Ammon's horn (tissue), 1 donor: Measurements from ENCODE around the gene BICD2.
"Not testable (repeated sequence)": the region's sequence is repeated elsewhere in the genome, so short reads cannot be mapped to it uniquely, and the experiment has no call there.

Experiments
- DNase-seq: peaks from one replicate; pipeline ENCODE4 v3.0.0-alpha.2; 2016; ENCODE audit warnings: low spot score

BICD2 gene

GRCh38 chr9:92764381-92764987 is at the start of gene BICD2:
TSS of gene BICD2 (minus strand) at chr9:92764833. CDS start at chr9:92764744, 89 bp downstream.
- no peak for DNase-seq

GRCh38 chr9:92809629-92810326 is 45.1 kb upstream of the BICD2 start:
- not testable (repeated sequence) for DNase-seq

GRCh38 chr9:92808726-92809451 is 44.3 kb upstream of the BICD2 start:
- DNase-seq, result peak; percentile 60

GRCh38 chr9:92807757-92808725 is 43.4 kb upstream of the BICD2 start:
- no peak for DNase-seq

GRCh38 chr9:92807031-92807756 is 42.6 kb upstream of the BICD2 start:
- DNase-seq, result no peak

- no peak for DNase-seq
Observed at GRCh38 chr9:92804727-92805126, 40.1 kb upstream of the BICD2 start.

- no peak for DNase-seq
Observed at GRCh38 chr9:92798358-92798757, 33.7 kb upstream of the BICD2 start.

GRCh38 chr9:92796337-92796804 is 31.7 kb upstream of the BICD2 start:
- DNase-seq, result not testable (repeated sequence)

GRCh38 chr9:92795598-92796336 is 31.1 kb upstream of the BICD2 start:
- no peak for DNase-seq

- no peak for DNase-seq
Observed at GRCh38 chr9:92795000-92795399, 30.4 kb upstream of the BICD2 start.

- DNase-seq, result no peak
Observed at GRCh38 chr9:92794426-92794825, 29.8 kb upstream of the BICD2 start.

GRCh38 chr9:92790542-92791527 is 26.2 kb upstream of the BICD2 start:
- DNase-seq, result peak; percentile 90

- DNase-seq, result no peak
Observed at GRCh38 chr9:92786298-92786697, 21.7 kb upstream of the BICD2 start.

- DNase-seq, result no peak
Observed at GRCh38 chr9:92781899-92782298, 17.3 kb upstream of the BICD2 start.

GRCh38 chr9:92780206-92780605 is 15.6 kb upstream of the BICD2 start:
- DNase-seq, result no peak

GRCh38 chr9:92775466-92775865 is 10.8 kb upstream of the BICD2 start:
- no peak for DNase-seq

- DNase-seq, result peak; percentile 75
Observed at GRCh38 chr9:92774274-92774673, 9.6 kb upstream of the BICD2 start.

GRCh38 chr9:92773810-92774209 is 9.2 kb upstream of the BICD2 start:
- no peak for DNase-seq

GRCh38 chr9:92771309-92771708 is 6.7 kb upstream of the BICD2 start:
- DNase-seq, result no peak
